Vagina (tissue), 2 donors: Measurements from ENCODE around the gene NAGA. TPM values are rescaled to one million over a fixed set of nuclear protein-coding genes. Genes with fewer than 3 reads are reported as not detected.

ENCODE experiments used
- DNase-seq, 2 donors: peaks; one replicate each; pipeline ENCODE4 v3.0.0-alpha.2; 2017; ENCODE audit errors: extremely low spot score in 2 of 2
- H3K27ac ChIP-seq: fragments of 200-600 bp; sonication (generic); one replicate; pipeline ENCODE4 v1.5.1; 2019
- H3K27me3 ChIP-seq: fragments of 200-600 bp; sonication (generic); one replicate; pipeline ENCODE4 v1.5.1; 2019
- H3K36me3 ChIP-seq, 2 donors: fragments of 200-600 bp; sonication (generic); one replicate each; pipeline ENCODE4 v1.5.1; 2017 to 2019
- H3K4me1 ChIP-seq: fragments of 200-600 bp; sonication (generic); one replicate; pipeline ENCODE4 v1.5.1; 2019
- H3K4me3 ChIP-seq, 2 donors: fragments of 200-600 bp; sonication (generic); 1 replicate in 1 of 2; 2 replicates in 1 of 2; pipeline ENCODE4 v1.5.1; 2016 to 2019
- H3K9me3 ChIP-seq: fragments of 200-600 bp; sonication (generic); one replicate; pipeline ENCODE4 v1.5.1; 2019
- POLR2A ChIP-seq, 2 donors: fragments of 450-650 bp; IDR thresholded peaks; one replicate each; pipeline ENCODE4 v1.6.1; 2017; ENCODE audit warnings: antibody characterized with exemption in 2 of 2, mild to moderate bottlenecking in 2 of 2, moderate library complexity in 2 of 2
- POLR2AphosphoS5 ChIP-seq, 2 donors: sonication (generic); formaldehyde crosslinking; IDR thresholded peaks; one replicate each; pipeline ENCODE4 v1.9.0; 2017; ENCODE audit warnings: antibody characterized with exemption in 2 of 2, mild to moderate bottlenecking in 2 of 2, low read depth in 1 of 2; ENCODE audit not compliant: insufficient read depth in 1 of 2
- intact Hi-C: fragments of 100-400 bp; cut with DNase I; formaldehyde crosslinking; loops from one replicate; pipeline ENCODE4 v1.15.1; 2023
- total RNA-seq: library from RNA; depleted of rRNA; stranded (reverse); fragments of >200 nt; gene quantifications from one replicate; pipeline ENCODE4 v1.2.3, GENCODE V29; 2016
- TF ChIP-seq, protein P1 (sequence below), 3 experiments: fragments of 450-650 bp in 2 of 3; fragments of 200-600 bp in 1 of 3; sonication (generic) in 1 of 3; IDR thresholded peaks; one replicate each; pipeline ENCODE4 v1.5.1; 2017 to 2019; ENCODE audit warnings: antibody characterized with exemption in 3 of 3, mild to moderate bottlenecking in 2 of 3, moderate library complexity in 2 of 3

Gene NAGA
- total RNA-seq, 1 donor from 2014 or later = 28.2 TPM

GRCh38 chr22:42056757-42057511 lies 13.7 kb downstream of the NAGA start:
- peaks cover 0 to 30% of the 10 kb centered on the region in 2 donors for H3K36me3 ChIP-seq
- H3K4me1 ChIP-seq = no peaks in the 10 kb centered on the region
- no peak for DNase-seq
- intact Hi-C loops = no loop called here
- H3K9me3 ChIP-seq = no peaks in the 10 kb centered on the region
- TF ChIP-seq, protein P1, sequence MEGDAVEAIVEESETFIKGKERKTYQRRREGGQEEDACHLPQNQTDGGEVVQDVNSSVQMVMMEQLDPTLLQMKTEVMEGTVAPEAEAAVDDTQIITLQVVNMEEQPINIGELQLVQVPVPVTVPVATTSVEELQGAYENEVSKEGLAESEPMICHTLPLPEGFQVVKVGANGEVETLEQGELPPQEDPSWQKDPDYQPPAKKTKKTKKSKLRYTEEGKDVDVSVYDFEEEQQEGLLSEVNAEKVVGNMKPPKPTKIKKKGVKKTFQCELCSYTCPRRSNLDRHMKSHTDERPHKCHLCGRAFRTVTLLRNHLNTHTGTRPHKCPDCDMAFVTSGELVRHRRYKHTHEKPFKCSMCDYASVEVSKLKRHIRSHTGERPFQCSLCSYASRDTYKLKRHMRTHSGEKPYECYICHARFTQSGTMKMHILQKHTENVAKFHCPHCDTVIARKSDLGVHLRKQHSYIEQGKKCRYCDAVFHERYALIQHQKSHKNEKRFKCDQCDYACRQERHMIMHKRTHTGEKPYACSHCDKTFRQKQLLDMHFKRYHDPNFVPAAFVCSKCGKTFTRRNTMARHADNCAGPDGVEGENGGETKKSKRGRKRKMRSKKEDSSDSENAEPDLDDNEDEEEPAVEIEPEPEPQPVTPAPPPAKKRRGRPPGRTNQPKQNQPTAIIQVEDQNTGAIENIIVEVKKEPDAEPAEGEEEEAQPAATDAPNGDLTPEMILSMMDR (IDR thresholded peaks at IDR 0.05) = no peak
- TF ChIP-seq POLR2AphosphoS5 (IDR thresholded peaks at IDR 0.05; ENCODE audit: insufficient read depth in 1 of 2, low read depth in 1 of 2) = no peak
- no peak overlapping the region for H3K27ac ChIP-seq
- H3K27me3 ChIP-seq = no peaks in the 10 kb centered on the region
- H3K4me3 ChIP-seq = no peak overlapping the region

DNA sequence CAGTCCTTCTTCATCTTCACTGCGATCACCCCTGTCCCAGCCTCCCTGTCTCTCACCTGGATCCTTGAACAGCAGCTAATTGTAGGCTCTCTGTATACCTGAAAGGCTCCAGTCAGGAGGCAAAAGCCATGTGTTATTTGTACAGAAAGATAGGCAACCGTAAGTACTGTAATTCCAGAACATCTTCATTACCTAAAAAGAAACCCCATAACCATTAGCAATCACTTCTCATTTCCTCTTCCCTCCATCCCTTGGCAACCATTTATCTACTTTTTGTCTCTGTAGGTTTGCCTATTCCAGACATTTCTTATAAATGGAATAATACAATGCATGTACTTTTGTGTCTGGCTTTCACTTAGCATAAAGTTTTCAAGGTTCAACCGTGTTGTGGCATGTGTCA lies 17.8 kb downstream of the NAGA start:
- no peaks in the 10 kb centered on the region for H3K27me3 ChIP-seq
- no peaks in the 10 kb centered on the region for H3K36me3 ChIP-seq
- no peak overlapping the region for H3K27ac ChIP-seq
- DNase-seq = no peak
- no peaks in the 10 kb centered on the region for H3K9me3 ChIP-seq
- intact Hi-C loops = no loop called here
- no peak overlapping the region for H3K4me3 ChIP-seq
- no peaks in the 10 kb centered on the region for H3K4me1 ChIP-seq
- TF ChIP-seq POLR2AphosphoS5 (IDR thresholded peaks at IDR 0.05; ENCODE audit: insufficient read depth in 1 of 2, low read depth in 1 of 2) = no peak
- TF ChIP-seq, protein P1 (IDR thresholded peaks at IDR 0.05) = no peak
- no peak for TF ChIP-seq POLR2A (IDR thresholded peaks at IDR 0.05)

DNA sequence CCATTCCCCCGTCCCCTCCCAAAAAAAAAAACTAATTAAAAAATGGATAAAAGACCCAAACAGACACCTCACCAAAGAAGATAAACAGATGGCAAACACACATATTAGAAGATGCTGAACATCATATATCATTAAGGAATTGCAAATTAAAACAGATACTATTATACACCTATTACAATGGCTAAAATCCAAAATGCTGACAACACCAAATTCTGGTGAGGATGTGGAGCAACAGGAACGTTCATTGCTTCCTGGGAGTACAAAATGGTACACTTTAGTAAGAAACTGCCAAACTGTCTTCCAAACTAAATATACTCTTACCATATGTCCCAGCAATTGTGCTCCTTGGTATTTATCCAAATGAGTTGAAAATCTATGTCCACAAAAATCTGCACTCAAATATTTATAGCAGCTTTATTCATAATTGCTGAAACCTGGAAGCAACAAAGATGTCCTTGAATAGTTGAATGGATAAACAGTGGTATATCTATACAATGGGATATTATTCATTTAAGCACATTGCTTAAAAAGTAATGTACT lies 19.9 kb downstream of the NAGA start:
- Histone ChIP-seq H3K27me3 (no peaks in the 10 kb centered on the region), H3K4me1 (no peaks in the 10 kb centered on the region), H3K36me3 (no peaks in the 10 kb centered on the region), H3K9me3 (no peaks in the 10 kb centered on the region), H3K4me3 (no peak overlapping the region), H3K27ac (no peak overlapping the region)
- intact Hi-C loops = no loop called here
- no peak for DNase-seq
- TF ChIP-seq, protein P1 (IDR thresholded peaks at IDR 0.05) = no peak
- no peak for TF ChIP-seq POLR2A (IDR thresholded peaks at IDR 0.05)
- TF ChIP-seq POLR2AphosphoS5 (IDR thresholded peaks at IDR 0.05; ENCODE audit: insufficient read depth in 1 of 2, low read depth in 1 of 2) = no peak

- no peaks in the 10 kb centered on the region for H3K4me1 ChIP-seq
- no peaks in the 10 kb centered on the region for H3K27me3 ChIP-seq
- TF ChIP-seq POLR2AphosphoS5 (IDR thresholded peaks at IDR 0.05; ENCODE audit: insufficient read depth in 1 of 2, low read depth in 1 of 2) (no peak), POLR2A (IDR thresholded peaks at IDR 0.05) (no peak)
- no peak overlapping the region for H3K4me3 ChIP-seq
- peaks cover 6% of the 10 kb centered on the region for H3K9me3 ChIP-seq
- no peak for DNase-seq
- no peaks in the 10 kb centered on the region for H3K36me3 ChIP-seq
- H3K27ac ChIP-seq = no peak overlapping the region
- intact Hi-C loops = no loop called here
Measured at GRCh38 chr22:42041784-42042183, 28.8 kb downstream of the NAGA start.

DNA sequence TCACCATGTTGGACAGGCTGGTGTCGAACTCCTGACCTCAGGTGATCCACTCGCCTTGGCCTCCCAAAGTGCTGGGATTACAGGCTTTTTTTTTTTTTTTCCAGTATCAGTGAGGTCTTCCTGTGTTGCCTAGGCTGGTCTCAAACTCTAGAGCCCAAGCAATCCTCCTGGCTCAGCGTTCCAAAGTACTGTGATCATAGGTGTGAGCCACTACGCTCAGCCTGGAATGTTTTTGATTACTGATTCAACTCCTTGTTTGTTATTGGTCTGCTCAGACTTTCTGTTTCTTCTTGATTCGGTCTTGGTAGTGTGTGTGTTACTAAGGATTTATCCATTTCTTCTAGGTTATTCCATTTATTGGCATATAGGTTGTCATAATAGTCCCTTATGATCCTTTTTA lies 31.3 kb downstream of the NAGA start:
- H3K4me1 ChIP-seq = no peaks in the 10 kb centered on the region

More for the DNA sequence above, 31.3 kb downstream of the NAGA start:
- no peaks in the 10 kb centered on the region for H3K36me3 ChIP-seq
- H3K27me3 ChIP-seq = no peaks in the 10 kb centered on the region
- H3K27ac ChIP-seq = no peak overlapping the region
- no peak overlapping the region for H3K4me3 ChIP-seq
- DNase-seq = no peak
- H3K9me3 ChIP-seq = peaks cover 6% of the 10 kb centered on the region
- TF ChIP-seq POLR2A (IDR thresholded peaks at IDR 0.05) (no peak), POLR2AphosphoS5 (IDR thresholded peaks at IDR 0.05; ENCODE audit: insufficient read depth in 1 of 2, low read depth in 1 of 2) (no peak)
- TF ChIP-seq, protein P1 (IDR thresholded peaks at IDR 0.05) = no peak
- intact Hi-C loops = no loop called here
